Ovary (tissue), 9 donors: ENCODE data around the gene SLC1A5. TPM values are rescaled to one million over a fixed set of nuclear protein-coding genes. Genes with fewer than 3 reads are reported as not detected.

Experiments
- DNase-seq, 5 donors: peaks; one replicate each; pipeline ENCODE4 v3.0.0-alpha.2; 2019 to 2020
- H3K27ac ChIP-seq, 2 donors: fragments of 200-600 bp; one replicate each; pipeline versions ENCODE4 v1.5.1 to v1.8.0; 2019 to 2022
- H3K27me3 ChIP-seq: fragments of 200-600 bp; one replicate; pipeline ENCODE4 v1.8.0; 2022
- H3K36me3 ChIP-seq: fragments of 200-600 bp; sonication (generic); one replicate; pipeline ENCODE4 v1.5.1; 2019
- H3K4me1 ChIP-seq: one replicate; pipeline ENCODE4 v1.8.1; 2013; ENCODE audit warnings: mild to moderate bottlenecking, moderate library complexity; ENCODE audit not compliant: insufficient read depth
- H3K4me3 ChIP-seq: fragments of 200-600 bp; sonication (generic); one replicate; pipeline ENCODE4 v1.5.1; 2017
- H3K9me3 ChIP-seq, 2 donors: fragments of 200-600 bp in 1 of 2; sonication (generic) in 1 of 2; one replicate each; pipeline versions ENCODE4 v1.5.1 to v1.8.1; 2013 to 2019; ENCODE audit warnings: mild to moderate bottlenecking in 1 of 2, moderate library complexity in 1 of 2
- CTCF ChIP-seq, 3 donors: fragments of 450-650 bp in 2 of 3; fragments of 200-600 bp in 1 of 3; IDR thresholded peaks; one replicate each; pipeline versions ENCODE4 v1.5.1 to v1.8.0; 2016 to 2022; ENCODE audit warnings: antibody characterized with exemption in 3 of 3, mild to moderate bottlenecking in 1 of 3
- EP300 ChIP-seq: sonication (generic); formaldehyde crosslinking; IDR thresholded peaks from one replicate; pipeline ENCODE4 v1.6.1; 2017; ENCODE audit warnings: antibody characterized with exemption
- POLR2A ChIP-seq: fragments of 450-650 bp; IDR thresholded peaks from one replicate; pipeline ENCODE4 v1.6.1; 2017; ENCODE audit warnings: antibody characterized with exemption, mild to moderate bottlenecking, moderate library complexity
- WGBS, 3 donors: extraction: QIAGEN DNeasy Blood & Tissue Kit in 1 of 3; methylation state at CpG; one replicate each; pipeline versions ENCODE4 v1.1.5 to v1.1.7; 2013 to 2017; 5-methylcytosine and 5-hydroxymethylcytosine counted together
- intact Hi-C, 4 donors: fragments of 100-400 bp; cut with DNase I; formaldehyde crosslinking; loops; one replicate each; pipeline versions ENCODE4 v1.11.0 to v1.15.1; 2022 to 2023
- polyA plus RNA-seq, 2 donors: library from polyadenylated mRNA; stranded (reverse); fragments of 200-250 nt in 1 of 2; fragments of 350-450 nt in 1 of 2; fragmentation: Illumina TruSeq in 1 of 2; extraction: RNeasy Lipid Tissue Mini Kit (QIAGEN cat#74804) in 1 of 2; gene quantifications; one replicate each; pipeline ENCODE4 v1.2.3, GENCODE V29; 2013 to 2014
- total RNA-seq, 7 donors: library from RNA; depleted of rRNA in 2 of 7; stranded (reverse); fragments of >200 nt in 2 of 7; fragmentation: NEBNext Ultra II Directional in 3 of 7; extraction: Animal tissue kit (Norgen Biotek cat#: 25700) in 3 of 7; gene quantifications; one replicate each; pipeline versions ENCODE4 v1.1.0 to v1.2.4, GENCODE V29; 2016 to 2023
- donor health status: DM: no; HTN: no; CAD: no; lungs with moderate emphysema.
- donor health status: DM: no; HTN: no; CAD: no.
- donor health status: Bipolar disorder and iron deficiency.
- donor health status: DM: yes; HTN: yes; CAD: no.
- donor health status: DM: no; HTN: no; CAD: no.
- donor health status: DM: yes; HTN: yes; CAD: no.

The SLC1A5 gene
- total and polyA plus RNA-seq, 9 donors, result 26.8 to 339 (median 61.6) TPM

DNA sequence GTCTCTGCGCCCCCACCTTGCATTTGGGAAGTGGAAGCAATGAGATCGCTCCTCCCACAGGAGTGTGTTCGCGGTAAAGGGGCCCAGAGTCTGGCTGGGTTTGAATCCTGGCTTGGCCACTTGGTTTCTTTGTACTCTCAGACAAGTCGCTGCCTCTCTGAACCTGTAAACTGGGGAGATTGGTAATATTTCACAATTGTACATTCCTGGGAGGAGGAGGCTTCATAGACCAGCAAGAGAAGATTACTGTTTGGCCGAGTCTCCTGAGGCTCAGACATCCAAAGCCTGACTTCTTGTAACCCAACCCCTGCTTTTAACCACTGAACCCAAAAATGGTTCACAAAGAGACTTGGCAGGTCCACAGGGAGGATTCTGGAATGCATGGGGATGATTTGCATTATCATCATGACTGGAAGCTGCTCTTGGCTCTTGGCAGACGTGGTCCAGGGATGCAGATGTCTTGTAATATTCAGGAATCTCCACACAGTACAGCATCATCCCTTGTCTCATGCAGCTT, 28.5 kb downstream of the SLC1A5 start:
- Histone ChIP-seq H3K27ac (no peak overlapping the region), H3K4me3 (no peak overlapping the region), H3K4me1 (peaks cover 3% of the 10 kb centered on the region), H3K9me3 (no peaks in the 10 kb centered on the region), H3K27me3 (no peaks in the 10 kb centered on the region), H3K36me3 (no peaks in the 10 kb centered on the region)
- TF ChIP-seq POLR2A (no peak), CTCF (IDR thresholded peaks at IDR 0.05) (no peak), EP300 (no peak)
- intact Hi-C loops, result loop anchor here (5.0 to 10.0 kb wide), 2 partner anchors 82 to 235 kb away; no protein-coding TSS in a partner anchor
- DNase-seq, result peak in 1 of 5 donors; percentile 64
- WGBS, 3 donors, result 16 to 27% (median 25%) methylated on average over 7 of the region's 7 CpGs

DNA sequence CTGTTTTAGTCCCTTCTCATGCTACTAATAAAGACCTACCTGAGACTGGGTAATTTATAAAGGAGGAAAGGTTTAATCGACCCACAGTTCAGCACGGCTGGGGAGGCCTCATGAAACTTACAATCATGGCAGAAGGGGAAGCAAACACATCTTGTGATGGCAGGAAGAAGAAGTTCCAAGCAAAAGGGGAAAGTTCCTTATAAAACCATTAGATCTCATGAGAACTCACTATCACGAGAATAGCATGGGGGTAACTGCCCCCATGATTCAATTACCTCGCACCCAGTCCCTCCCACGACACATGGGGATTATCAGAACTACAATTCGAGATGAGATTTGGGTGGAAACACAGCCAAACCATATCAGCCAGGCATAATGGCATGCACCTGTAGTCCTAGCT, 29.2 kb downstream of the SLC1A5 start:
- intact Hi-C loops, result loop anchor here (5.0 to 10.0 kb wide), 2 partner anchors 83 to 236 kb away; no protein-coding TSS in a partner anchor
- Histone ChIP-seq H3K27me3 (no peaks in the 10 kb centered on the region), H3K4me3 (no peak overlapping the region), H3K36me3 (no peaks in the 10 kb centered on the region), H3K9me3 (no peaks in the 10 kb centered on the region), H3K27ac (no peak overlapping the region), H3K4me1 (peaks cover 3% of the 10 kb centered on the region)
- no peak for DNase-seq
- TF ChIP-seq CTCF (IDR thresholded peaks at IDR 0.05) (no peak), EP300 (no peak)
- 71 to 73% (median 71%) methylated on average over 6 of the region's 6 CpGs for WGBS, 3 donors

- DNase-seq, result no peak
- 84 to 88% (median 85%) methylated on average over 30 of the region's 30 CpGs for WGBS, 3 donors
Measured at GRCh38 chr19:46756544-46756888, 31.9 kb downstream of the SLC1A5 start.

GRCh38 chr19:46755853-46756543, 32.4 kb downstream of the SLC1A5 start:
- DNase-seq, result no peak
- Histone ChIP-seq H3K27me3 (no peaks in the 10 kb centered on the region), H3K4me1 (no peaks in the 10 kb centered on the region), H3K27ac (no peak overlapping the region), H3K4me3 (no peak overlapping the region), H3K9me3 (no peaks in the 10 kb centered on the region), H3K36me3 (no peaks in the 10 kb centered on the region)
- intact Hi-C loops, result loop anchor here (2.0 to 10.0 kb wide), 3 partner anchors 85 to 239 kb away; no protein-coding TSS in a partner anchor
- TF ChIP-seq EP300 (no peak), CTCF (IDR thresholded peaks at IDR 0.05) (no peak), POLR2A (no peak)
- 81 to 90% (median 84%) methylated on average over 78 to 86 of the region's 86 CpGs for WGBS, 3 donors

More at GRCh38 chr19:46756544-46756888, 31.9 kb downstream of the SLC1A5 start:
- Histone ChIP-seq H3K36me3 (no peaks in the 10 kb centered on the region), H3K4me1 (peaks cover under 1% of the 10 kb centered on the region), H3K9me3 (no peaks in the 10 kb centered on the region), H3K27me3 (no peaks in the 10 kb centered on the region), H3K4me3 (no peak overlapping the region), H3K27ac (no peak overlapping the region)
- intact Hi-C loops, result loop anchor here (2.0 to 10.0 kb wide), 3 partner anchors 84 to 238 kb away; no protein-coding TSS in a partner anchor
- TF ChIP-seq CTCF (IDR thresholded peaks at IDR 0.05), result no peak
- TF ChIP-seq POLR2A, result no peak
- TF ChIP-seq EP300, result no peak
